SK-N-SH (cell line): ENCODE results near the gene ZNF366.
A peak's percentile ranks its signal among the peaks of the same experiment; 100 is the strongest.

Experiments
- CTCF ChIP-seq: fragments of 200-600 bp; sonication (generic); IDR thresholded peaks from 2 replicates; pipeline ENCODE4 v1.6.1; 2017; ENCODE audit warnings: antibody characterized with exemption, mild to moderate bottlenecking, moderate library complexity
- EZH2phosphoT487 ChIP-seq: fragments of 200-600 bp; sonication (generic); IDR thresholded peaks from 2 replicates; pipeline ENCODE4 v1.6.1; 2017; ENCODE audit warnings: low read depth, mixed run types, mild to moderate bottlenecking, antibody characterized with exemption, moderate library complexity, borderline replicate concordance
- IRF3 ChIP-seq: fragments of 150-350 bp; IDR thresholded peaks from 2 replicates; pipeline ENCODE4 v1.6.1; 2016; ENCODE audit warnings: mild to moderate bottlenecking, low read depth, low read length
- MAX ChIP-seq: IDR thresholded peaks from 2 replicates; pipeline ENCODE4 v1.4.0; 2012; ENCODE audit warnings: low read depth
- POLR2AphosphoS5 ChIP-seq: IDR thresholded peaks from 2 replicates; pipeline ENCODE4 v1.6.1; 2012; ENCODE audit warnings: low read depth, low read length
- RAD21 ChIP-seq: IDR thresholded peaks from 2 replicates; pipeline ENCODE4 v1.6.1; 2012; ENCODE audit warnings: mild to moderate bottlenecking, low read length
- RFX5 ChIP-seq: IDR thresholded peaks from 2 replicates; pipeline ENCODE4 v1.6.1; 2012; ENCODE audit warnings: mild to moderate bottlenecking, improper control_type of control experiment, low read length
- SMC3 ChIP-seq: IDR thresholded peaks from 2 replicates; pipeline ENCODE4 v1.6.1; 2012; ENCODE audit warnings: low read depth, low read length, improper control_type of control experiment

- TF ChIP-seq RFX5 (no peak), EZH2phosphoT487 (no peak), RAD21 (no peak), IRF3 (no peak), CTCF (no peak), POLR2AphosphoS5 (no peak), SMC3 (no peak), MAX (peak; percentile 34; the same call in 1 of the 2 replicates)
Measured at GRCh38 chr5:72510610-72511181, 3.5 kb upstream of the ZNF366 start.
